ENCODE measurements around the gene ABCA2. TPM values are rescaled to one million over a fixed set of nuclear protein-coding genes. Genes with fewer than 3 reads are reported as not detected.

The ABCA2 gene
- total RNA-seq, 1 donor = 14.7 TPM

- peaks cover 84% of the 10 kb centered on the region for H3K4me1 ChIP-seq (ENCODE audit: insufficient read depth, low read length)
- H3K27me3 ChIP-seq (ENCODE audit: insufficient read depth, low read length) = no peaks in the 10 kb centered on the region
- no peaks in the 10 kb centered on the region for H3K9me3 ChIP-seq (ENCODE audit: low read depth, low read length)
- H3K4me3 ChIP-seq (ENCODE audit: low read length) = peak overlapping the region; percentile 43
Observed at GRCh38 chr9:137030538-137031527, 2.8 kb upstream of the ABCA2 start.

GRCh38 chr9:137030006-137030405, 2.0 kb upstream of the ABCA2 start:
- Histone ChIP-seq H3K4me3 (ENCODE audit: low read length) (peak overlapping the region; percentile 43), H3K9me3 (ENCODE audit: low read depth, low read length) (no peaks in the 10 kb centered on the region), H3K4me1 (ENCODE audit: insufficient read depth, low read length) (peaks cover 76% of the 10 kb centered on the region), H3K27me3 (ENCODE audit: insufficient read depth, low read length) (no peaks in the 10 kb centered on the region)

GRCh38 chr9:137029058-137029936, 1.3 kb upstream of the ABCA2 start:
- Histone ChIP-seq H3K4me1 (ENCODE audit: insufficient read depth, low read length) (peaks cover 69% of the 10 kb centered on the region), H3K4me3 (ENCODE audit: low read length) (peak overlapping the region; percentile 43), H3K9me3 (ENCODE audit: low read depth, low read length) (no peaks in the 10 kb centered on the region), H3K27me3 (ENCODE audit: insufficient read depth, low read length) (no peaks in the 10 kb centered on the region)

- Histone ChIP-seq H3K27me3 (ENCODE audit: insufficient read depth, low read length) (no peaks in the 10 kb centered on the region), H3K4me1 (ENCODE audit: insufficient read depth, low read length) (peaks cover 63% of the 10 kb centered on the region), H3K4me3 (ENCODE audit: low read length) (peak overlapping the region; percentile 43), H3K9me3 (ENCODE audit: low read depth, low read length) (no peaks in the 10 kb centered on the region)
Observed at GRCh38 chr9:137028263-137029057, 423 bp upstream of the ABCA2 start.

- peaks cover 47% of the 10 kb centered on the region for H3K4me1 ChIP-seq (ENCODE audit: insufficient read depth, low read length)
- H3K9me3 ChIP-seq (ENCODE audit: low read depth, low read length) = no peaks in the 10 kb centered on the region
- no peaks in the 10 kb centered on the region for H3K27me3 ChIP-seq (ENCODE audit: insufficient read depth, low read length)
- no peak overlapping the region for H3K4me3 ChIP-seq (ENCODE audit: low read length)
Observed at GRCh38 chr9:137026828-137027227, 1.2 kb downstream of the ABCA2 start.

- peaks cover 42% of the 10 kb centered on the region for H3K4me1 ChIP-seq (ENCODE audit: insufficient read depth, low read length)
- no peak overlapping the region for H3K4me3 ChIP-seq (ENCODE audit: low read length)
- no peaks in the 10 kb centered on the region for H3K27me3 ChIP-seq (ENCODE audit: insufficient read depth, low read length)
- no peaks in the 10 kb centered on the region for H3K9me3 ChIP-seq (ENCODE audit: low read depth, low read length)
Observed at GRCh38 chr9:137026384-137026783, 1.7 kb downstream of the ABCA2 start.

- Histone ChIP-seq H3K4me1 (ENCODE audit: insufficient read depth, low read length) (peaks cover 34% of the 10 kb centered on the region), H3K4me3 (ENCODE audit: low read length) (no peak overlapping the region), H3K9me3 (ENCODE audit: low read depth, low read length) (no peaks in the 10 kb centered on the region), H3K27me3 (ENCODE audit: insufficient read depth, low read length) (no peaks in the 10 kb centered on the region)
Observed at GRCh38 chr9:137025517-137025966, 2.5 kb downstream of the ABCA2 start.

GRCh38 chr9:137023583-137023991, 4.5 kb downstream of the ABCA2 start:
- Histone ChIP-seq H3K9me3 (ENCODE audit: low read depth, low read length) (no peaks in the 10 kb centered on the region), H3K4me3 (ENCODE audit: low read length) (no peak overlapping the region), H3K4me1 (ENCODE audit: insufficient read depth, low read length) (peaks cover 14% of the 10 kb centered on the region), H3K27me3 (ENCODE audit: insufficient read depth, low read length) (no peaks in the 10 kb centered on the region)

- Histone ChIP-seq H3K4me1 (ENCODE audit: insufficient read depth, low read length) (peaks cover 11% of the 10 kb centered on the region), H3K27me3 (ENCODE audit: insufficient read depth, low read length) (no peaks in the 10 kb centered on the region), H3K4me3 (ENCODE audit: low read length) (no peak overlapping the region), H3K9me3 (ENCODE audit: low read depth, low read length) (no peaks in the 10 kb centered on the region)
Observed at GRCh38 chr9:137023157-137023556, 4.9 kb downstream of the ABCA2 start.

GRCh38 chr9:137022662-137023008, 5.4 kb downstream of the ABCA2 start:
- H3K4me1 ChIP-seq (ENCODE audit: insufficient read depth, low read length) = peaks cover 11% of the 10 kb centered on the region
- H3K27me3 ChIP-seq (ENCODE audit: insufficient read depth, low read length) = no peaks in the 10 kb centered on the region
- H3K9me3 ChIP-seq (ENCODE audit: low read depth, low read length) = no peaks in the 10 kb centered on the region
- no peak overlapping the region for H3K4me3 ChIP-seq (ENCODE audit: low read length)

GRCh38 chr9:137021979-137022661, 5.9 kb downstream of the ABCA2 start:
- H3K4me1 ChIP-seq (ENCODE audit: insufficient read depth, low read length) = peaks cover 6% of the 10 kb centered on the region
- no peak overlapping the region for H3K4me3 ChIP-seq (ENCODE audit: low read length)
- H3K9me3 ChIP-seq (ENCODE audit: low read depth, low read length) = no peaks in the 10 kb centered on the region
- H3K27me3 ChIP-seq (ENCODE audit: insufficient read depth, low read length) = no peaks in the 10 kb centered on the region

GRCh38 chr9:137021568-137021978, 6.5 kb downstream of the ABCA2 start:
- Histone ChIP-seq H3K4me3 (ENCODE audit: low read length) (no peak overlapping the region), H3K27me3 (ENCODE audit: insufficient read depth, low read length) (no peaks in the 10 kb centered on the region), H3K9me3 (ENCODE audit: low read depth, low read length) (no peaks in the 10 kb centered on the region), H3K4me1 (ENCODE audit: insufficient read depth, low read length) (peaks cover under 1% of the 10 kb centered on the region)

- Histone ChIP-seq H3K4me3 (ENCODE audit: low read length) (no peak overlapping the region), H3K27me3 (ENCODE audit: insufficient read depth, low read length) (no peaks in the 10 kb centered on the region), H3K4me1 (ENCODE audit: insufficient read depth, low read length) (no peaks in the 10 kb centered on the region), H3K9me3 (ENCODE audit: low read depth, low read length) (no peaks in the 10 kb centered on the region)
Observed at GRCh38 chr9:137020771-137021567, 7.1 kb downstream of the ABCA2 start.

Data from mononuclear cell (primary cell).